ENCODE measurements around the gene COQ8B.
"Not testable (repeated sequence)": the region's sequence is repeated elsewhere in the genome, so short reads cannot be mapped to it uniquely, and the experiment has no call there.

COQ8B gene

GRCh38 chr19:40663695-40664692 is 52.7 kb downstream of the COQ8B start:
- peak; percentile 20 for DNase-seq

- DNase-seq, result peak; percentile 93
Measured at GRCh38 chr19:40662925-40663694, 53.6 kb downstream of the COQ8B start.

- no peak for DNase-seq
Measured at GRCh38 chr19:40661616-40662015, 55.1 kb downstream of the COQ8B start.

GRCh38 chr19:40659566-40659965 is 57.1 kb downstream of the COQ8B start:
- no peak for DNase-seq

- DNase-seq, result no peak
Measured at GRCh38 chr19:40659116-40659515, 57.6 kb downstream of the COQ8B start.

GRCh38 chr19:40658031-40658430 is 58.7 kb downstream of the COQ8B start:
- no peak for DNase-seq

- not testable (repeated sequence) for DNase-seq
Measured at GRCh38 chr19:40655684-40656083, 61.0 kb downstream of the COQ8B start.

- not testable (repeated sequence) for DNase-seq
Measured at GRCh38 chr19:40652303-40652702, 64.4 kb downstream of the COQ8B start.

- DNase-seq, result no peak
Measured at GRCh38 chr19:40650749-40651305, 65.9 kb downstream of the COQ8B start.

GRCh38 chr19:40649903-40650675 is 66.6 kb downstream of the COQ8B start:
- DNase-seq, result not testable (repeated sequence)

- DNase-seq, result no peak
Measured at GRCh38 chr19:40646743-40647254, 69.9 kb downstream of the COQ8B start.

- DNase-seq, result no peak
Measured at GRCh38 chr19:40642757-40643305, 73.9 kb downstream of the COQ8B start.

- no peak for DNase-seq
Measured at GRCh38 chr19:40642051-40642706, 74.5 kb downstream of the COQ8B start.
